ENCODE data around the gene SERF2. TPM values are rescaled to one million over a fixed set of nuclear protein-coding genes. Genes with fewer than 3 reads are reported as not detected.

SERF2 gene
- total and polyA plus RNA-seq, 2 of the 13 experiments (the other 11 are each of a cell fraction or from before 2014, with no cell fraction given) = 811 to 1,257 TPM

- Histone ChIP-seq H4K20me1 (ENCODE audit: insufficient read depth, low read length) (peaks cover 28% of the 10 kb centered on the region), H3K4me2 (ENCODE audit: low read depth, low read length) (no peak overlapping the region), H3K4me3 (replicated peaks in 1 of 3; ENCODE audit: insufficient read depth in 1 of 3, low read depth in 2 of 3, low read length in 3 of 3) (no peak overlapping the region), H3K27ac (ENCODE audit: extremely low read length, insufficient read depth, low read length) (no peak overlapping the region), H3K79me2 (ENCODE audit: insufficient read depth, low read length) (peaks cover 31% of the 10 kb centered on the region), H3K27me3 (ENCODE audit: control insufficient read depth in 1 of 2, insufficient read depth in 2 of 2, low read length in 2 of 2) (no peaks in the 10 kb centered on the region; a peak in 1 of 5 replicates), H3K36me3 (replicated peaks in 1 of 2; ENCODE audit: control insufficient read depth in 1 of 2, insufficient read depth in 2 of 2, low read length in 2 of 2) (peaks cover 8 to 35% of the 10 kb centered on the region in 2 experiments), H2AFZ (ENCODE audit: low read length) (no peak overlapping the region), H3K9ac (ENCODE audit: insufficient read depth, low read depth, low read length) (no peak overlapping the region), H3K9me3 (ENCODE audit: low read length) (no peaks in the 10 kb centered on the region), H3K4me1 (ENCODE audit: insufficient read depth, low read length) (peaks cover 69% of the 10 kb centered on the region)
- ATAC-seq (no peak), DNase-seq (ENCODE audit: low spot score) (no peak), FAIRE-seq (no peak)
- CTCF ChIA-PET (ENCODE audit: low intra/inter-chr PET ratio, low total read pairs) = no interaction called here
- intact Hi-C loops (cut with micrococcal nuclease; ENCODE audit: unreplicated experiment) = no loop called here
- POLR2A ChIA-PET = interaction anchor here (0.8 to 5.2 kb wide), 3 partner anchors 8 to 29 kb away, joined by 3 to 34 read pairs (median 10); partner anchors contain the start of genes ELL3 and MFAP1
- in situ Hi-C loops (cut with HindIII; ENCODE audit: extremely low pct_ligation_motif_present, low pct_unique_long_range_greater_than_20kb) = no loop called here
- TF ChIP-seq ZNF251 (CRISPR knock-in tag; IDR thresholded peaks at IDR 0.05) (no peak), POLR2A (IDR thresholded peaks at IDR 0.05; ENCODE audit: insufficient read depth in 1 of 2, low read depth in 2 of 2, low read length in 2 of 2) (peak in 1 of 2 experiments; percentile 43; a peak in 1 of 4 replicates), RBFOX2 (IDR thresholded peaks at IDR 0.05; ENCODE audit: low read depth, low read length) (peak; percentile 55)
- BruUV-seq (replicated peaks) = no TSS peak
These were observed 3.9 kb downstream of the SERF2 start for GRCh38 chr15:43795997-43796396.

- H3K9ac ChIP-seq (ENCODE audit: insufficient read depth, low read depth, low read length) = no peak overlapping the region
- POLR2A ChIA-PET = interaction anchor here (0.8 to 5.2 kb wide), 3 partner anchors 9 to 28 kb away, joined by 3 to 34 read pairs (median 10); partner anchors contain the start of genes ELL3 and MFAP1
- H3K36me3 ChIP-seq (replicated peaks in 1 of 2; ENCODE audit: control insufficient read depth in 1 of 2, insufficient read depth in 2 of 2, low read length in 2 of 2) = peaks cover 8 to 35% of the 10 kb centered on the region in 2 experiments
- no peak for DNase-seq (ENCODE audit: low spot score)
- intact Hi-C loops (cut with micrococcal nuclease; ENCODE audit: unreplicated experiment) (no loop called here), in situ Hi-C loops (cut with HindIII; ENCODE audit: extremely low pct_ligation_motif_present, low pct_unique_long_range_greater_than_20kb) (no loop called here)
- H3K9me3 ChIP-seq (ENCODE audit: low read length) = no peaks in the 10 kb centered on the region
- H2AFZ ChIP-seq (ENCODE audit: low read length) = no peak overlapping the region
- no peak overlapping the region for H3K27ac ChIP-seq (ENCODE audit: extremely low read length, insufficient read depth, low read length)
- no peak overlapping the region for H3K4me2 ChIP-seq (ENCODE audit: low read depth, low read length)
- 89% methylated on average over 3 of the region's 3 CpGs for WGBS (ENCODE audit: low lambda C conversion rate)
- ATAC-seq = no peak
- TF ChIP-seq ZNF878 (CRISPR knock-in tag; IDR thresholded peaks at IDR 0.05) (no peak), AKNA (CRISPR knock-in tag; IDR thresholded peaks at IDR 0.05; ENCODE audit: borderline replicate concordance) (no peak), PAF1 (CRISPR knock-in tag; IDR thresholded peaks at IDR 0.05) (0 out of 2 replicates have a peak, but pooled peaks have one; percentile 10), POLR2AphosphoS5 (IDR thresholded peaks at IDR 0.05; ENCODE audit: low read depth, low read length) (peak; percentile 42), POLR2A (IDR thresholded peaks at IDR 0.05; ENCODE audit: insufficient read depth in 1 of 2, low read depth in 2 of 2, low read length in 2 of 2) (peak in 1 of 2 experiments; percentile 43; a peak in 1 of 4 replicates), RFXANK (CRISPR knock-in tag; IDR thresholded peaks at IDR 0.05) (no peak), RBM22 (optimal IDR thresholded peaks at IDR 0.05; ENCODE audit: low read length) (peak; percentile 87)
- peaks cover 28% of the 10 kb centered on the region for H4K20me1 ChIP-seq (ENCODE audit: insufficient read depth, low read length)
- FAIRE-seq = no peak
- no peaks in the 10 kb centered on the region; a peak in 1 of 5 replicates for H3K27me3 ChIP-seq (ENCODE audit: control insufficient read depth in 1 of 2, insufficient read depth in 2 of 2, low read length in 2 of 2)
- CTCF ChIA-PET (ENCODE audit: low intra/inter-chr PET ratio, low total read pairs) = no interaction called here
- no TSS peak for BruUV-seq (replicated peaks)
- peaks cover 70% of the 10 kb centered on the region for H3K4me1 ChIP-seq (ENCODE audit: insufficient read depth, low read length)
- no peak overlapping the region for H3K4me3 ChIP-seq (replicated peaks in 1 of 3; ENCODE audit: insufficient read depth in 1 of 3, low read depth in 2 of 3, low read length in 3 of 3)
- H3K79me2 ChIP-seq (ENCODE audit: insufficient read depth, low read length) = peaks cover 37% of the 10 kb centered on the region
These were observed 4.4 kb downstream of the SERF2 start for GRCh38 chr15:43796566-43796965.

Data from HepG2 (cell line).